Lung microvascular endothelial cell (primary cell): ENCODE data around the gene PLCB3. TPM values are rescaled to one million over a fixed set of nuclear protein-coding genes. Genes with fewer than 3 reads are reported as not detected.
"Not testable (repeated sequence)": the region's sequence is repeated elsewhere in the genome, so short reads cannot be mapped to it uniquely, and the experiment has no call there.

Source experiments
- DNase-seq, 2 donors: peaks; one replicate each; pipeline versions ENCODE4 v3.0.0 to v3.0.0-alpha.2; 2010; ENCODE audit warnings: low read depth in 2 of 2
- total RNA-seq: library from RNA; depleted of rRNA; stranded (reverse); fragments of >200 nt; gene quantifications from 2 replicates; pipeline ENCODE4 v1.2.1, GENCODE V29; 2014

The PLCB3 gene
- total RNA-seq, 1 donor from 2014 or later = 14.3 TPM

DNA sequence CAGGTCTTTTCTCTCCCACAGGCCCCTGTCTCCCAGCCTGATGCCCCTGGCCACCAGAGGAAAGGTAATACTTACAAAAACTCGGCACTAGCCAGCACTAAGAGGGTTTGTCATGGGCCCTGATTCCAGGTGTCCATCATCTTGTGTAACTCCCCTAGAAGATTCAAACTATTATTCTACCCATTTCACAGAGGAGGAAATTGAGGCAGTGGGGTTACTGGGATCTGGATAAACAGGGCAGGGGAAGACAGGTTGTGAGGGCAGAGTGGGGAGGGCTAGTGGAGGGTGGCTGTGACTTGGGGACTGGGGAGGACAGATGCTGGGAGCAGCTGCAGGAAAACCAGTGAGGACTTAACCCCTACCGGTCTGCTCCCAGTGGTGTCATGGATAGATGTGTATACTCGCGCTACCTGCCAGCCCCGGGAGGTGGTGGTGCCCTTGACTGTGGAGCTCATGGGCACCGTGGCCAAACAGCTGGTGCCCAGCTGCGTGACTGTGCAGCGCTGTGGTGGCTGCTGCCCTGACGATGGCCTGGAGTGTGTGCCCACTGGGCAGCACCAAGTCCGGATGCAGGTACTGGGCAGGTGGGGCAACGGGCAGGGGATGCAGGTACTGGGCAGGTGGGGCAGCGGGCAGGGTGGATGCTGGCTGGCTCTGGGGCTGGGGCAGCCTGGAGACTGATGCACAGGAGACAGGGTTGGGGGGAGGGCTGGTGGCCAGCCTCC, 15.7 kb upstream of the PLCB3 start:
- no peak for DNase-seq

DNA sequence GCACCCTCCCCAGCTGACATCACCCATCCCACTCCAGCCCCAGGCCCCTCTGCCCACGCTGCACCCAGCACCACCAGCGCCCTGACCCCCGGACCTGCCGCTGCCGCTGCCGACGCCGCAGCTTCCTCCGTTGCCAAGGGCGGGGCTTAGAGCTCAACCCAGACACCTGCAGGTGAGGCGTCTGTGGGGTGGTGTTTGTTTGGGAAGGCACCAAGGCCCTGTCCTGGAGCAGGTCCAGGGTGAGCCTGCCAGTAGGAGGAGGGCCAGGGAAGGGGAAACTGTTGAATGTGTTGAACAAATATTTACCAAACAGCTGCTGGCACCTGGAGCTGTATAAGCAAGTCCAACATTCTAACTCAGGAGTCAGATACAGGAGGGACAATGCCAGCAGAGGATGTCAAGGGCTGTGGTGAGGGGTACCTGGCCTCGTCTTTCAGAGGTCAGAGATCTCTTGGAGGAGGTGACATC, 13.8 kb upstream of the PLCB3 start:
- peak in 1 of 2 donors; percentile 60 for DNase-seq

DNA sequence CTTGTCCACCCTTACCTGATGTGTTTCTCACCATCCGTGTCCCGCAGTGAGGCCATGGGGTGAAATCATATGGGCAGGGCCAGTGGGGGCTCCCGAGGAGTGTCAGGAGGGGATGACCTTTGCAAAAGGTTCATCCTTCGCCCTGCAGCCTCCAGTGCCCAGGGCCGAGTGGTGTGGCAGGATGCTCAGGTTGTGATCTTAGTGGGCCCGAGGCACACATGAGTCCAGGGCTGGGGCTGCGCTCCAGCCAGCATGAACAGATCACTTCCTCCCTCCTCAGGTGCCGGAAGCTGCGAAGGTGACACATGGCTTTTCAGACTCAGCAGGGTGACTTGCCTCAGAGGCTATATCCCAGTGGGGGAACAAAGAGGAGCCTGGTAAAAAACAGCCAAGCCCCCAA, 13.3 kb upstream of the PLCB3 start:
- DNase-seq = no peak

DNA sequence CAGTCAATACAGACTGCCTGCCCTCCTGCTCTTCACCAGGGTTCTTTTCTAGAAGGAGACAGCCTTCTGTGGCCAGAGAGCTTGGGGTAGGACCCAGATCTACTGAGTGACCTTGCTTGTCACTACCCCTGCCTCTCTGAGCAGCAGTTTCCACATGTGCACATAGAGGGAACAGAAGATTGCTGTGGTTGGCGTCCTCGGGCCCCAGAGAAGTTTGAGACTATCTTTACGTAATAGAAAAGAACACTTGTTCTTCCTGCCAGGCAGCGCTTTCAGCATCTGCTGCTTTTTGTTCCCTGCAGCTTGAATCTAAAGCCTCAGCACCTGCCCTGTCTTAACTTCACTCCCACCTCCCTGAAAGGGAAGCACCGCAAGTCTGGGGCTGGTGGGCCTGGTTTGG, 12.3 kb upstream of the PLCB3 start:
- DNase-seq = no peak

DNA sequence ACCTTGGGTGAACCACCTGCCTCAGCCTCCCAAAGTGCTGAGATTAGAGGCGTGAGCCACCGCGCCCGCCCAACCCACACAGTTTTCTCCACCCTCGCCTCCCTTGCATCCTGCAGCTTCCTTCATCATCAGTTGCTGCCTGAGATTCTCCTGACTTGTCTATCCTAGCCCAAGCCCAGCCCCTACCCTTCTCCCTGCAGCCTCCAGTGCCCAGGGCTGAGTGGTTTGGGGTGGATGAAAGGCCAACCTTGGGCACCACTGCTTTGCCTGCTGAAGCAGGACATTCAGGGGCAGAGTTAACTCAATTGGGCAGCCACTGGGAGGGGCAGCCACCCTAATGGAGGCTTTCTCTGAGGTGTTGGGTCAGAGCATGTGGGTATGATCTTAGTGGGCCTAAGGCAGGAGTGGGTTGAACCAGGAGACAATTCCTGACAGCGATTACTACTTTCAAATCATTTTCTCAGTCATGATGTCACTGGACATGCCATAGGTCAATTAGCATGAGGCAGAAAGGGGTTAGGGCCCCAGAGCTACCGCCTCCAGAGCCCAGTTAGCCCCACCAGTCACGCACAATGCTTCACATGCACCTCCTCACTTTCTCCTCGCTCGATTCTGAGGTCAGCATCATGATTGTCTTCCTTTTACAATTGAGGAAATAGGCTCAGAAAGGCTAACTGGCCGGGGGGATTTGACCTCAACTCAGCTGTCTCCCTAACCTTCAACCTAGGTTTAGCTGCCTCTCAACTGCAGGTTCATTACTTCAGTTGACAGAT, 11.5 kb upstream of the PLCB3 start:
- DNase-seq = no peak

DNA sequence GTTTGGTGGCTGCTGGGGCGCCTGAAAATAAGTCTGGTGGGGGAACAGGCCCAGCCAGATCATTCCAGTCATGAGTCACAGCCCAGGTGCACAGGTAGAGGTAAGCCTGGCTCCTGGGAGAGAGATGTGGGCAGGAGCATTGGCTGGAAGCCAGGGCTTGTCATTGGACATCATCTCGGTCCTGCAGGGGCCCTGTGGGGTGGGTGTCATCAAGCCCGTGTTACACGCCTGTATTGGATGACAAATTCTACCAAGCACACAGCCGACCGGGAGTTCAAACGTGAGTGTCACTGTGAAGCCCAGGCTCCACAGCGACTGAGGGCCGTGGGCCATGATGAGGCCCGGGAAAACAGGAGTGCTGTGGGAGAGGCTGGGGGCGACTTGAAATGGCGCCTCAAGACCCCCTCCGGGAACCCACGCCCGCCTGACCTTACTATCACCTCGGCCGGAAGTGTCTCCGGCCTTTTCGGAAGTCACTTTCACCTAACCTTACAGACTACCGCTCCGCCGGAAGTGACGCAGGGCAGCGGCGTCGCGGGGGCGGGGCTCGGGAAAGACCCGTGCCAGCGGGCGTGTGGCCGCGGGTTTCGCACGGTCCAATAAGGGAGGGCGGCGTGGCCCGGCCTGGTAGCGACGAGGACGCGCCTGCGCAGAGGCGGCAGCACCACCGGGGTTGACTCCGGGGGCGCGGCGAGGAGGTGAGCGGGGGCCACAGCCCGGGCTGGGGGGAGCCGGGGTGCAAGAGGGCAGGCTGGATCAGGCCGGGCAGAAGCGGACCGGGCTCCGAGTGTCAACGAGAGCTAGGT, 10.7 kb upstream of the PLCB3 start, which contains the start of gene FKBP2:
Gene FKBP2, plus strand, starts transcription at position 661 of the 806 bp plus-strand sequence. CDS start 1,293 bp downstream, outside the sequence.
- DNase-seq = peak; percentile 97 to 98

DNA sequence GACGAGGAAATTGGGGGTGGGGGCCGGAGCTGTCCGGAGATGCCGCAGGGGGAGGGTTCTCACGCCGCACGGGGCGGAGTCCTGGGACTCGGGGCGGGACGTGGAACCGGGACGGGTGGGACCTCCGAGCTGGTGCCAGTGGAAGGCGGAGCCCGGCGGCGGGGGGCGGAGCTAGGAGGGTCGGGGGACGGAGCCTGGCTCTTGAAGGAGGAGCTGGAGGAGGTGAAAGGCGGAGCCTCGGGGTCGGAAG, 10.2 kb upstream of the PLCB3 start:
- peak; percentile 99 to 100 for DNase-seq

DNA sequence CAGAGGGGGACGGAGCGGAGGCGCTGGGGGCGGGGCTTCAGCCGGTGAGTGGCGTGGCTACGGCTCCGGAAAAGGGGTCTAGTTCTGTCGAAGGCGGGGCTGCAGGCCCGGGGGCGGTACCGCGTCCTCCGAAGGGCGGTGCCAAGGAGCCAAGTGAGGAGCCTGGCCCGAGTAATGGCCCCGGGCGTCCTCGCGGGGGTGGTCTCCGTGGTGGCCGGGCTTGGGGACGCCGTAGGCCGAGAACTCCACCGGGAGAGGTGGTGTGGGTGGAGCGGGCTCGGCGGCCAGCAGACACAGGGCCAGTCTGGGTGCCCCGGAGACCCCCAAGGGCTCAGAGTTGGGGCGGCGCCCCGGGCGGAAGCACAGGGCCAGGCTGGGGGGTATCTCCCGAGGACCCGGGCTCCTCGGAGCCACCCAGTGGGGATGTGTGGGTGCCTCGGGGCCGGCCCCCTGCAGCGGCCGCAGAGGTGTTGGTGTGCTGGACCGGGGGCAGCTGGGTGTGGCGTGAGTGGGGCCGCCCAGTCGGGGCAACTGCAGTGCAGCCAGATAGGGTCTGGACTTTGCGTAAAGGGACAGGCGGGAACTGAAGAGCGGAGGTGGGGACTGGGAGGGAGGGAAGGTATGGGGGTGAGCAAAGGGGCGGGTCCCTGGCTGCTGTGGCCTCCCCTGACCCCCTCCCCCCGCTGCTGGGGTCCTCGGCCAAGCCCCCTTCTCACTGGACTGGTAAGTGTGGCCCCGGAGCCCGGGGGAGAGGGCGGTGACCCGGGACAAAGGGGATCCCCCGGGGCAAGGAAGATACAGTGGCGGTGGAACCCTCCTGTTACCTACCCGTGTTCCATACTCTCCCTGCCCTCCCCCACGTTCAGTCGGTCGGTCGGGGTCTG, 9.6 kb upstream of the PLCB3 start:
- peak; percentile 36 to 73 for DNase-seq

DNA sequence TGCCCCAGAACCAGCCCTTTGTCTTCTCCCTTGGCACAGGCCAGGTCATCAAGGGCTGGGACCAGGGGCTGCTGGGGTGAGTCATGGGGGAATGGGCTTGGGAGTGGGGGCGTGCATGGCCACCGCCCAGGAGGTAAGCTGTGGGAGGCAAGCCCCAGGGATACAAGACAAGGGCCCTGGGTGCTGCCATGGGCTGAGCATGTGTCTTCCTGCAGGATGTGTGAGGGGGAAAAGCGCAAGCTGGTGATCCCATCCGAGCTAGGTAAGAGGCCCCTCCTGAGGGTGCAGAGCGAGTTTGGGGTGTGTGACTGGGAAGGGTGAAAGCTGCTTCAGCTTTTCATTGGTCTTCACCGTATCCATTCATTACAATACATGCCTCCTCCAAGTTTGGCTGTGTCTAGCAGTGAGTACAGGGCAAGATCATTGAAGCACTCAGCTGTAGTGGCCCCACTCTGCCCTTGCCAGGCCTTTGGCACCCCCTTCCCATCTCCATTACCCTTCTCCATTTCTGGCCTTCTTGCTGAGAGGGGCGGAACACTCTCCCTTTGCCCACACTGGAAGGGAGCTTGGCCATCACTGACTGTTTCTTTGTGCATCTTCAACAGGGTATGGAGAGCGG, 8.0 kb upstream of the PLCB3 start:
- no peak for DNase-seq

DNA sequence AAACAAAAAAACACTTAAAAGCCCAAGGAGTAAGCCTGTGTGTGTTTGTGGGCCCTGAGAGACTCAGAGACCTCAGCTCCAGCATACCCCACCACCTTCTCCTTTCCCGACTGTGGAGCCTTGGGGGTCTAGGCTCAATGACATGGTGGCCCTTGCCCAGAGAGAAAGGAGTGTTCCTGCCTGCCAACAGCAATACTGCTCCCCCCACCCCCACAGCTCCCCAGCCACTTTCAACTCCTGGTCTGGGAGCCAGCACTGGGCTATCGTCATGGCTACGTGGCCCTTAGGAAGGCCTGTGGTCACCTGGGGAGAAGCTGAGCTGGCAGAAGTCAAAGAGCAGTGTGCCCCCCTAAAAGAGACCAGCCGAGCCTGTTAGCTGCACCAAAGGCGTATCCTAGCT, 7.2 kb upstream of the PLCB3 start:
- DNase-seq = no peak

DNA sequence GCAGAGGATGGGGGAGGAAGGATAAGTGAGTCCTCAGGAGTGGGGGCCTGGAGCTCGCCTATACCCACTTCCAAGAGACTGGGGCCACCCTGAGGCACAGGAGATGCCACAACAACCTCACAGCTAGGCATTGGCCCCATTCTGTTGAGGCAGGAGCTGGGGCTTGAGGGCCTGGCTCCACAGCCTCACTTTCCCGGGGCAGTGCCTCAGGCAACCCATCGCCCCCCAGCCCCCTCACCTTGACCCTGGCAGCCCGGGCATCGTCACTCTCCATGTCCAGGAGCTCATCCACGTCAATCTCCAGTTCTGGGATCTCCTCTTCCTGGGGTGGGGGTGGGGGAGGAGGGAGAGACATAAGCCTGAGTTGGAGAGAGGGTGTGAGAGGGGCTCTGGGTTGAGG, 6.4 kb upstream of the PLCB3 start:
- DNase-seq = no peak

DNA sequence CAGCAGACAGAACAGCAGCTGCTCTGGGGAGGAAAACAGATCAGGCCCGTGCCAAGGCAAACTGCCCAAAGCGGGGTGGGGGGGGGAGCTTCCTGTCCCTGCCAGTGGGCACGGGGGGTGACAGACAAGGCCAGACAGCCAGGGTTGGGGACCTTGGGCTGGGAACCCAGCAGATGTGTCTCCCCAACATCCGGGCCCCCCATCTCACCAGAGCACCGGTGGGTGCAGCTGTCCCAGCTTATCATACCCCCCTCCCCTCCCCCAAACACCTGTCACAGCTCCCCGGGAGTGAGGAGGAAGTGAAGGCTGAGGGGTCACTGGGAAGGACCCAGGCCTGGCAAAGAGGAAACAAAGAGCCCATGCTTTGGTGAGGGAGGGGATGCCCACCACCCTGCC, 5.9 kb upstream of the PLCB3 start:
- peak in 1 of 2 donors; percentile 29 for DNase-seq

DNA sequence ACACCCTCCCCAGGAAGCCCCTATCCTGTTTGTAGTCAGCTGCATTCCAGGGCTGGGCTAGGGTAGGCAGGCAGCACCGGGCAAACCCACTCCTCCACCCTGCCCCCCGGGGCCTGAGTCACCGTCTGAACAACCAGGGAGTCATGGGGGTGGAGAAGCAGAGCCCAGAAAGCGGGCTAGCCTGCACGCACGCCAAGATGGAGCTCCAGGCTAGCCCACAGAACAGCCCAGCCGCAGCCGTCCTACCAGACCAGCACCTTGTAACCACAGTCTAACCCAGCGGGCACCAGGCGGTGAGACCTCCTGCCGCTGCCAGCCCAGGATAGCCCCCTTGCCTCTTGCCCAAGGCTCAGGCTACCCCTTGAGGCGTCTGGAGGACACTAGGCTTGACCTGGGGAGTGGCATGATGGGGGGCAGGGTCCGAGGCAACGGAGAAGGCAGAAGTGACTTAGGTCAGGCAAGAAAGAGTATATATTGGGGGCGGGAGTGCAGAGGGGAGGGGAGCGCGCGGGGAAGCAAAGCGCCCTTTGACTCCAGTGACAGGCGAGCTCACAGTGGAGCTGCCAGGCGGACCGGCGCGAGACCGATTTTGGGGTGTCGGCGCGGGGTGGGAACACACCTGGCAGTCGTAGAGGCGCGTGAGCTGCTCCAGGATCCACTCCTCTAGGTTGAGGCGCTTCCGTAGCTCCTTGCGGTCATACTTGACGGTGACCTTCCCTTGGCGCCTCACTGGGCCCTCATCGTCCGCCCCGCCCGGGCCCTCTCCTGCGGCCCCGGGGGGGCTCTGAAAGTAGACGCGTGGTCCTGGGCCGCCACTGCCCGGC, 5.3 kb upstream of the PLCB3 start:
- DNase-seq = peak; percentile 53 to 88

DNA sequence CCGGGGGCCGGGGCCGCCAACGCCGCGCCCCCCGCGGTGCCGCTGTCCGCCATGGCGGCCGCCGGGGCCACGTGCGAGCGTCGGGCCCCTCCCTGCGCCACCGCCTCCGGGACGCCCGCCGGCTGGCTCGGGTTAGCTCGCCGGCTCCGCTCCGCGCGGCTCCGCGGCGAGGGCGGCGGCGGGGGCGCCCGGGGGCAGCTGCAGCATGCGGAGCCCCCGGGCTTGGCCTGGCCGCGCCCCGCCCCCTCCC, 4.8 kb upstream of the PLCB3 start:
- DNase-seq = not testable (repeated sequence)

DNA sequence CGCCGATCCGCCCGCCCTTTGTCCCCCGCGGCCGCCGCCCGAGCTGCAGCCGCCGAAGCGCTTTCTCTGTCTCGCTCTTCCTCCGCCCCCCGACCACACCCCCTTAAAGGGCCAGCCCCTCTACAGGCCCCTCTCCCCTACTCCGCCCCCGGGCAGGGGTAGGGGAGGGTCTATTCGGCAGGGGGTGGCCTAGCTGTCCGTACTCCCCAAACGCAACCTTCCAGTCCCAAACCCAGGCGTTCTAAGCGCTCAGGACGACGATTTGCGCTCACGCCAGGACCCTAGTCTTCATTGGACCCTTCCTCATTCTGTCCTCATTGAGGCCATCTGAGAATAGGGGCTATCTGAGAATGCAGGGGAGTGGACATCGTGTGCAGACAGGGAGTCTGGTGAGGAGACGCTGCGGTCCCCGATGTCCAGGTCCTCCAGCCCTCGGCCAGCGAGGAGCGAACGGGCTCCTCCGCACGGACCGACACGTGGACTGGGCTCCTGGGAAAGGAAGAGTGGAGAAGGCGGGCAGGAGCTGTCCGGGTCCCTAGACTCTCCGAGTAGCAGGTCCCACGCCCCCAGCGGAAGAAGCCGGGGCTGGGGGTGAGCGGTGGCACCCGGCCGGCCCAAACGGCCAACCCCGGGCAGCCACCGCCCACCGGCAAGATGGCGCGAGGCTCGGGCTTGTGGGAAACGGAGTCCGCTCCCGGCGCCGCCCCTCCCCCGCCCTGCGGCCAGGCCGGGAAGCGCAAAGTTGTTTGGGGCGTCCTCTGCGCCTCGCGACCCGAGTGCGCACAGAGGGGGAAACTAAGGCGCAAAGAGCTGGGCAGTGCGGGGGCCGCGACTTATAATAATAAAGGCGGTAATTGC, 4.2 kb upstream of the PLCB3 start, which contains the start of gene PPP1R14B:
Gene PPP1R14B, minus strand, starts transcription at position 73 of the 858 bp plus-strand sequence. CDS start 270 bp downstream, outside the sequence.
- peak; percentile 84 to 88 for DNase-seq

DNA sequence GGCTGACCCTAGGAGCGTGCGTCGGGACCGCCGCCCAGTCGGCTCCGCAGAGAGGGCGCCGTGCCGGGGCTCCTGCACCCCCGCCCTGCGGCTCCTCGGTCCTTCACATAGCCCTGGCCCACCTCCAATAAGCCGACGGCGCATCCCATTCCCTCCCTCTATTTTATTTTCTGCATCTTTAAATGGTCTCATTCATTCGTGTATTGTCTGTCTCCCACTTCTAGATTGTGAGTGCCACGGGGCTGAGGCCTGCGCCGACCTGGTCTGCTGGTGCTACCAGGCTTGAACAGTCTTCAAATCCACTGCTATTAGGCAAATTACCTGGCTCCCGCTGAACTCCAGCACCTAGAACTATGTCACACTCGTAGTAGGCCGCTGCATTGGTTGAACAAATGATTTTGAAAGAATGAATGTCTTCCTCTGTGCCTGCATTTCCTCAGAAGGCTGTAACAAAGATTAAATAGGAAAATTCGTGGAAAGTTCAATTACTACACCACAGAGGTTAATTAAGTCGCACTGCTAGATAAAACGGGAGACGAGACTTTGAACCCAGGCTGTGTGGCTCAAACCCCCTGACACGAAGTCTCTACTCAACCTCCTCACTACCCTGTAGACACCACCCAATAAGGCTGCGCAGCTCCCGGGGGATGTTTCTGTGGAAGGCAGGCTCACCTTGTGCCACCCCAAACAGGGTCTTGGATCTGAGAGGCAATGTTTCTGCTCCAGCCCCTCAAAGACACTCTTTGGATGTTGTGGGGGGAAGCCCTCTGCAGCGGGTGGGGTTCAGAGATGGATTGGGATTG, 3.4 kb upstream of the PLCB3 start:
- DNase-seq = no peak

DNA sequence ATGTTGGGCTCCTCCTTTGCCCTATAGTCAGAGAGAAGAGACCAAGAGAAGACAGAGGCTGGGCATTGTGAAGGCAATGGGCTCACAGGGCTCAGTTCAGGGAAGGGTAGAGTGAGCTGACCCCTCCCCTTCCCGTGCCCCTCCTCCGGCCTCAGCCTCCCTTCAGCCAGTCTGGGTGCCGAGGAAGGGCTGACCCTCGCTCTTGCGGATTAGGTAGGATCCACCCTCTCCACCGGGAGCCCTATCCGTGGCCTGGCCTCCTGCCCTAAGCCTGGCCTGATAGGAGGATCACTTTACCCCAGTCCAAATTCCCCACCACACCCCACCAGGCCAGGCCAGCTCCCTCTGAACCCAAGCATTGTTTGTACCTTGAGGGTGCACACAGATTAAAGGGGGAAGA, 2.8 kb upstream of the PLCB3 start:
- no peak for DNase-seq

DNA sequence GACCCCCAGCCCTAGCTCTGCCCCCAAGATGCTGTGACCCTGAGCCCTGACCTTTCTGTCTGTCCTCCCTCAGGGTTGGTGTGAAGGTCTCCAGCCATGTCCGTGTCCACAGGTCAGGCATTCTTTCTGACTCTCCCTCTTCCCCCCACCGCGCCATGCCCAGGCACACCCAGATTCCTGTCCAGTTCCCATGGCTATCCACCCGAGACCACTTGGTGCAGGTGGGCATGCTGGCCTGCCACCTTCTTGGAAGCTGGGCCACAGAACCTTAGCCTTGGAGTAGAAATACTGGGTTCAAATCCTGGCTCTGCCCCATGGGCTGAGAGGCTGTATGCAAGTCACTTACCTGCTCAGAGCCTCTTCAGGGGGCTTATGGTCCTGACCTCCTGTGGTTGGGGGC, 2.3 kb upstream of the PLCB3 start:
- DNase-seq = no peak
